HepG2 (cell line): Measurements from ENCODE around the gene AIP. TPM values are rescaled to one million over a fixed set of nuclear protein-coding genes. Genes with fewer than 3 reads are reported as not detected.
A peak's percentile ranks its signal among the peaks of the same experiment; 100 is the strongest.

Experiments
- ATAC-seq: fragments of 200-7000 bp; cut with Tn5 transposase; 3 replicates; pipeline ENCODE4 v1.9.1; 2020; ENCODE audit warnings: mild to moderate bottlenecking, moderate library complexity
- BruUV-seq: library from RNA; stranded (reverse); fragments of 400-500 nt; replicated peaks from 2 replicates; lab custom pipeline; 2021; lab: Mats Ljungman, UMichigan
- CTCF ChIA-PET: fragments of 300-600 bp; formaldehyde crosslinking; extraction: SDS; loops from one replicate; lab custom pipeline; 2021; ENCODE audit warnings: low total read pairs, inconsistent platforms, low intra/inter-chr PET ratio; lab: Yijun Ruan, JAX
- POLR2A ChIA-PET: fragments of 350-600 bp; sonication (Branson Sonifier 250); formaldehyde crosslinking; loops from one replicate; lab custom pipeline; 2020; ENCODE audit warnings: antibody characterized with exemption, inconsistent platforms; lab: Yijun Ruan, JAX
- DNase-seq: peaks from one replicate; pipeline ENCODE4 v3.0.0-alpha.2; 2015; ENCODE audit warnings: low spot score
- FAIRE-seq: peaks from 3 replicates; lab custom pipeline; 2011; peaks lifted over from hg19 to GRCh38; lab: Jason Lieb, UNC
- H2AFZ ChIP-seq: one replicate; pipeline ENCODE4 v1.6.1; 2011; ENCODE audit warnings: low read length, inconsistent platforms
- H3K27ac ChIP-seq: fragments of 300-600 bp; 3 replicates; pipeline ENCODE4 v1.8.0; 2011; ENCODE audit warnings: mixed run types, mild to moderate bottlenecking, mixed read lengths, low read length, inconsistent platforms; ENCODE audit not compliant: insufficient read depth; ENCODE audit errors: extremely low read length
- H3K27me3 ChIP-seq, 2 experiments: fragments of 200-600 bp in 1 of 2; 2 replicates in 1 of 2; 3 replicates in 1 of 2; pipeline versions ENCODE4 v1.6.0 to v1.8.0; 2011; ENCODE audit warnings: low read length in 2 of 2, mild to moderate bottlenecking in 2 of 2, moderate library complexity in 2 of 2, inconsistent platforms in 1 of 2; ENCODE audit not compliant: insufficient read depth in 2 of 2, control insufficient read depth in 1 of 2
- H3K36me3 ChIP-seq, 2 experiments: fragments of 200-600 bp in 1 of 2; replicated peaks in 1 of 2; 2 replicates in 1 of 2; 3 replicates in 1 of 2; pipeline versions ENCODE4 v1.5.1 to v1.8.0; 2011; ENCODE audit warnings: low read length in 2 of 2, inconsistent platforms in 1 of 2; ENCODE audit not compliant: insufficient read depth in 2 of 2, control insufficient read depth in 1 of 2
- H3K4me1 ChIP-seq: 2 replicates; pipeline ENCODE4 v1.5.1; 2012; ENCODE audit warnings: low read length, inconsistent platforms; ENCODE audit not compliant: insufficient read depth
- H3K4me2 ChIP-seq: 2 replicates; pipeline ENCODE4 v1.6.0; 2011; ENCODE audit warnings: low read depth, low read length, inconsistent platforms
- H3K4me3 ChIP-seq, 3 experiments: fragments of 200-600 bp in 1 of 3; sonication (generic), shearing (Covaris generic) in 1 of 3; replicated peaks in 1 of 3; 2 replicates each; pipeline ENCODE4 v1.5.1; 2011 to 2016; ENCODE audit warnings: low read length in 3 of 3, inconsistent platforms in 2 of 3, low read depth in 2 of 3, mild to moderate bottlenecking in 2 of 3, control low read depth in 1 of 3, mixed read lengths in 1 of 3; ENCODE audit not compliant: insufficient read depth in 1 of 3
- H3K79me2 ChIP-seq: one replicate; pipeline ENCODE4 v1.6.1; 2011; ENCODE audit warnings: low read length, inconsistent platforms; ENCODE audit not compliant: insufficient read depth
- H3K9ac ChIP-seq: 2 replicates; pipeline ENCODE4 v1.6.0; 2011; ENCODE audit warnings: mild to moderate bottlenecking, low read depth, low read length, inconsistent platforms; ENCODE audit not compliant: insufficient read depth
- H3K9me3 ChIP-seq: 2 replicates; pipeline ENCODE4 v1.5.1; 2012; ENCODE audit warnings: mild to moderate bottlenecking, low read length
- H4K20me1 ChIP-seq: 2 replicates; pipeline ENCODE4 v1.6.0; 2011; ENCODE audit warnings: inconsistent platforms, mild to moderate bottlenecking, low read length, moderate library complexity; ENCODE audit not compliant: insufficient read depth
- FOXP4 ChIP-seq: sonication (generic); formaldehyde crosslinking; IDR thresholded peaks from 2 replicates; pipeline ENCODE4 v1.4.0; 2020; ENCODE audit warnings: missing genetic modification reagents
- GATA4 ChIP-seq: sonication (generic); IDR thresholded peaks from 2 replicates; pipeline ENCODE4 v1.6.1; 2016; ENCODE audit warnings: antibody characterized with exemption, low read depth, borderline replicate concordance
- GLMP ChIP-seq: sonication (generic); formaldehyde crosslinking; IDR thresholded peaks from 2 replicates; pipeline ENCODE4 v1.9.0; 2021; ENCODE audit warnings: missing genetic modification reagents, mild to moderate bottlenecking, borderline replicate concordance
- IRF2 ChIP-seq: IDR thresholded peaks from 2 replicates; pipeline ENCODE4 v1.6.1; 2018; ENCODE audit warnings: missing genetic modification reagents, missing compliant biosample characterization
- KDM6A ChIP-seq: IDR thresholded peaks from 2 replicates; pipeline ENCODE4 v1.6.1; 2016; ENCODE audit warnings: low read depth
- KLF9 ChIP-seq: IDR thresholded peaks from 2 replicates; pipeline ENCODE4 v1.6.1; 2016; ENCODE audit warnings: low read depth
- MNT ChIP-seq: fragments of 450-650 bp; IDR thresholded peaks from 2 replicates; pipeline ENCODE4 v1.6.1; 2016
- RBM39 ChIP-seq: fragments of 200-400 bp; formaldehyde crosslinking; IDR thresholded peaks from one replicate; pipeline ENCODE4 v1.6.1; 2018; ENCODE audit warnings: antibody characterized with exemption, mild to moderate bottlenecking, low read depth, low read length; ENCODE audit not compliant: poor library complexity, severe bottlenecking
- REXO4 ChIP-seq: sonication (generic); formaldehyde crosslinking; IDR thresholded peaks from 2 replicates; pipeline ENCODE4 v1.8.0; 2022; ENCODE audit warnings: missing genetic modification reagents, mild to moderate bottlenecking, borderline replicate concordance
- ZBTB49 ChIP-seq: sonication (generic); formaldehyde crosslinking; IDR thresholded peaks from 2 replicates; pipeline ENCODE4 v1.4.0; 2020; ENCODE audit warnings: missing genetic modification reagents, borderline replicate concordance
- WGBS: methylation state at CpG from one replicate; pipeline ENCODE4 v1.1.6; 2017; ENCODE audit warnings: low lambda C conversion rate; 5-methylcytosine and 5-hydroxymethylcytosine counted together
- in situ Hi-C: cut with HindIII; loops from 2 replicates; pipeline ENCODE4 v1.10.0; 2017; ENCODE audit warnings: low pct_unique_long_range_greater_than_20kb; ENCODE audit not compliant: extremely low pct_ligation_motif_present
- intact Hi-C: fragments of 100-400 bp; cut with micrococcal nuclease; formaldehyde crosslinking; loops from one replicate; pipeline ENCODE4 v1.10.0; 2022; ENCODE audit not compliant: unreplicated experiment
- polyA plus RNA-seq, 8 experiments: library from polyadenylated mRNA; depleted of rRNA in 3 of 8; stranded (reverse) in 7 of 8; unstranded in 1 of 8; fragments of >200 nt; fragmentation: Illumina TruSeq in 4 of 8; extraction: Trizol in 4 of 8; gene quantifications; 2 replicates each; pipeline versions ENCODE4 v1.2.1 to v1.2.3, GENCODE V29; 2011 to 2016; ENCODE audit warnings: low read depth in 4 of 8, missing spikeins in 1 of 8, mixed read lengths in 1 of 8; ENCODE audit not compliant: insufficient read depth in 1 of 8
- total RNA-seq, 5 experiments: library from RNA; depleted of rRNA; stranded (reverse); fragments of >200 nt; fragmentation: Illumina TruSeq; extraction: Trizol; gene quantifications; 2 replicates each; pipeline ENCODE4 v1.2.3, GENCODE V29; 2016; ENCODE audit warnings: low read depth in 1 of 5

Gene AIP
- total and polyA plus RNA-seq, 2 of the 13 experiments (the other 11 are each of a cell fraction or from before 2014, with no cell fraction given) = 51.8 to 110 TPM

GRCh38 chr11:67482275-67482826, 475 bp upstream of the AIP start:
- H4K20me1 ChIP-seq = no peaks in the 10 kb centered on the region
- ATAC-seq = no peak; the same call in 1 of the 3 replicates
- H3K9ac ChIP-seq = peak overlapping the region; percentile 72
- in situ Hi-C loops = no loop called here
- H3K9me3 ChIP-seq = no peaks in the 10 kb centered on the region
- no peaks in the 10 kb centered on the region for H3K79me2 ChIP-seq
- WGBS = 37% methylated on average over 19 of the region's 19 CpGs
- H3K4me3 ChIP-seq = peak overlapping the region; percentile 59 to 75 (median 59)
- ChIA-PET POLR2A (interaction anchor here (0.7 to 1.0 kb wide), 13 partner anchors 9 to 323 kb away, joined by 3 to 14 read pairs (median 4); partner anchors contain the start of genes NUDT8, PITPNM1, POLD4 and PPP1CA), CTCF (no interaction called here)
- no peak for FAIRE-seq
- peak overlapping the region; percentile 83 for H2AFZ ChIP-seq
- no peaks in the 10 kb centered on the region for H3K27me3 ChIP-seq
- H3K36me3 ChIP-seq = peaks cover 2 to 4% of the 10 kb centered on the region in 2 experiments; a peak in 2 of 5 replicates
- TF ChIP-seq KDM6A (no peak), FOXP4 (no peak), REXO4 (CRISPR knock-in tag) (no peak), GATA4 (no peak), IRF2 (CRISPR knock-in tag) (no peak), RBM39 (no peak), MNT (no peak), GLMP (CRISPR knock-in tag) (no peak), ZBTB49 (CRISPR knock-in tag) (no peak), KLF9 (CRISPR knock-in tag) (no peak)
- TF ChIP-seq, all 625 proteins: peak for 0
- intact Hi-C loops = no loop called here
- no peak for DNase-seq
- TSS peak; percentile 65 for BruUV-seq
- H3K4me1 ChIP-seq = peaks cover 40% of the 10 kb centered on the region
- peak overlapping the region; percentile 68 for H3K4me2 ChIP-seq
- peak overlapping the region; percentile 66 for H3K27ac ChIP-seq
